Right atrium auricular region (tissue), 2 donors: ENCODE data around the gene FAM222A. TPM values are rescaled to one million over a fixed set of nuclear protein-coding genes. Genes with fewer than 3 reads are reported as not detected.

Source experiments
- DNase-seq: peaks from one replicate; pipeline ENCODE4 v3.0.0-alpha.2; 2019; ENCODE audit warnings: low spot score
- H3K27ac ChIP-seq, 2 donors: fragments of 200-600 bp; sonication (generic); 1 replicate in 1 of 2; 2 replicates in 1 of 2; pipeline ENCODE4 v1.5.1; 2016 to 2019
- H3K27me3 ChIP-seq, 2 donors: fragments of 200-600 bp; sonication (generic); one replicate each; pipeline versions ENCODE4 v1.5.1 to v1.6.0; 2017 to 2019
- H3K36me3 ChIP-seq: fragments of 200-600 bp; sonication (generic); one replicate; pipeline ENCODE4 v1.5.1; 2016
- H3K4me1 ChIP-seq, 2 donors: fragments of 200-600 bp; sonication (generic); one replicate each; pipeline versions ENCODE4 v1.5.1 to v1.6.0; 2017 to 2019
- H3K4me3 ChIP-seq, 2 donors: fragments of 200-600 bp; sonication (generic); 1 replicate in 1 of 2; 2 replicates in 1 of 2; pipeline ENCODE4 v1.5.1; 2017 to 2019; ENCODE audit warnings: mild to moderate bottlenecking in 1 of 2, moderate library complexity in 1 of 2
- H3K9me3 ChIP-seq, 2 donors: fragments of 200-600 bp; sonication (generic); one replicate each; pipeline ENCODE4 v1.5.1; 2019
- CTCF ChIP-seq, 2 donors: fragments of 200-600 bp; sonication (generic); IDR thresholded peaks; one replicate each; pipeline ENCODE4 v1.5.1; 2019; ENCODE audit warnings: antibody characterized with exemption in 2 of 2
- total RNA-seq, 2 donors: library from RNA; depleted of rRNA; stranded (reverse); fragments of >200 nt; gene quantifications; one replicate each; pipeline ENCODE4 v1.1.0, GENCODE V29; 2016

The FAM222A gene
- total RNA-seq, 2 donors from 2014 or later: 23.6 to 32.4 TPM

- Histone ChIP-seq H3K4me3 (no peak overlapping the region), H3K9me3 (no peaks in the 10 kb centered on the region), H3K27ac (no peak overlapping the region), H3K27me3 (no peaks in the 10 kb centered on the region), H3K36me3 (no peaks in the 10 kb centered on the region), H3K4me1 (peaks cover 0 to 4% of the 10 kb centered on the region in 2 donors)
- DNase-seq: no peak
- no peak for TF ChIP-seq CTCF (IDR thresholded peaks at IDR 0.05)
Observed at GRCh38 chr12:109744986-109745942, 31.6 kb downstream of the FAM222A start.

GRCh38 chr12:109752117-109753053, 38.8 kb downstream of the FAM222A start:
- TF ChIP-seq CTCF (IDR thresholded peaks at IDR 0.05): no peak
- H3K27me3 ChIP-seq: no peaks in the 10 kb centered on the region
- H3K27ac ChIP-seq: no peak overlapping the region
- no peak overlapping the region for H3K4me3 ChIP-seq
- H3K4me1 ChIP-seq: peaks cover 0 to 4% of the 10 kb centered on the region in 2 donors
- H3K36me3 ChIP-seq: no peaks in the 10 kb centered on the region
- peaks cover 0 to 13% of the 10 kb centered on the region in 2 donors for H3K9me3 ChIP-seq
- DNase-seq: no peak

- Histone ChIP-seq H3K4me3 (no peak overlapping the region), H3K9me3 (peaks cover 0 to 13% of the 10 kb centered on the region in 2 donors), H3K4me1 (peaks cover 0 to 4% of the 10 kb centered on the region in 2 donors), H3K36me3 (no peaks in the 10 kb centered on the region), H3K27ac (no peak overlapping the region), H3K27me3 (no peaks in the 10 kb centered on the region)
- TF ChIP-seq CTCF (IDR thresholded peaks at IDR 0.05): no peak
- no peak for DNase-seq
Observed at GRCh38 chr12:109753054-109753401, 39.4 kb downstream of the FAM222A start.

- no peak overlapping the region for H3K4me3 ChIP-seq
- TF ChIP-seq CTCF (IDR thresholded peaks at IDR 0.05): no peak
- H3K36me3 ChIP-seq: no peaks in the 10 kb centered on the region
Observed at GRCh38 chr12:109753959-109754358, 40.3 kb downstream of the FAM222A start.

GRCh38 chr12:109756457-109756856, 42.8 kb downstream of the FAM222A start:
- Histone ChIP-seq H3K4me1 (peaks cover 0 to 22% of the 10 kb centered on the region in 2 donors), H3K36me3 (no peaks in the 10 kb centered on the region), H3K27ac (no peak overlapping the region), H3K27me3 (no peaks in the 10 kb centered on the region), H3K9me3 (peaks cover 0 to 10% of the 10 kb centered on the region in 2 donors), H3K4me3 (no peak overlapping the region)
- DNase-seq: no peak
- no peak for TF ChIP-seq CTCF (IDR thresholded peaks at IDR 0.05)

More at GRCh38 chr12:109753959-109754358, 40.3 kb downstream of the FAM222A start:
- Histone ChIP-seq H3K9me3 (peaks cover 0 to 13% of the 10 kb centered on the region in 2 donors), H3K27ac (no peak overlapping the region), H3K4me1 (peaks cover 0 to 4% of the 10 kb centered on the region in 2 donors), H3K27me3 (no peaks in the 10 kb centered on the region)
- DNase-seq: no peak
